Stimulated activated naive CD8-positive, alpha-beta T cell treated with anti-CD3 and anti-CD28 coated beads, Interleukin-15, Interleukin-2, amounts not matched to agents 100 U/mL and 50 U/mL, for 24 hours (primary cell): ENCODE data around the gene RPS25.
"Not testable (repeated sequence)": the region's sequence is repeated elsewhere in the genome, so short reads cannot be mapped to it uniquely, and the experiment has no call there.

ENCODE experiments used
- ATAC-seq: fragments of 150-1000 bp; cut with Tn5 transposase; one replicate; pipeline ENCODE4 v1.10.0; 2021
- DNase-seq: peaks from one replicate; pipeline ENCODE4 v3.0.0; 2021

Gene RPS25

DNA sequence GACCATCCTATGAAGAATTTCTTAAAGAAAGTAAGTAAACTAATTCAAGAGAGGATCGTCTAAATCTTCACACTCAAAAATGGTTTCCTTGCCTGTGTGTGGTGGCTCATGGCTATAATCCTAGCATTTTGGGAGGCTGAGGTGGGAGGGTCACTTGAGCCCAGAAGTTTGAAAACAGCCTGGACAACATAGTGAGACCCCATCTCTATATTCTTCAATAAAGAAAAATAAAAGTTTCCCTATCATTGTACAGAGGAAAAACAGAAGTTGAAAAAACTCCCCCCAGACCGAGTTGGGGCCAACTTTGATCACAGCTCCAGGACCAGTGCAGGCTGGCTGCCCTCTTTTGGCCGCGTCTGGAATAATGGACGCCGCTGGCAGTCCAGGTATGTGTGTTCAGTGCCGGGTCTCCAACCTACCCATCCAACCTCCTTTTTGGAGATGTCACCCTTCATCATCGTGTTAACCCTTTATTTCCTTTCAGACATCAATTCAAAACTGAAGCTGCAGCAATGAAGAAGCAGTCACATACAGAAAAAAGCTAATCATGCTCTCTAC, 3.0 kb downstream of the RPS25 start:
- DNase-seq (peak; percentile 34), ATAC-seq (no peak)

DNA sequence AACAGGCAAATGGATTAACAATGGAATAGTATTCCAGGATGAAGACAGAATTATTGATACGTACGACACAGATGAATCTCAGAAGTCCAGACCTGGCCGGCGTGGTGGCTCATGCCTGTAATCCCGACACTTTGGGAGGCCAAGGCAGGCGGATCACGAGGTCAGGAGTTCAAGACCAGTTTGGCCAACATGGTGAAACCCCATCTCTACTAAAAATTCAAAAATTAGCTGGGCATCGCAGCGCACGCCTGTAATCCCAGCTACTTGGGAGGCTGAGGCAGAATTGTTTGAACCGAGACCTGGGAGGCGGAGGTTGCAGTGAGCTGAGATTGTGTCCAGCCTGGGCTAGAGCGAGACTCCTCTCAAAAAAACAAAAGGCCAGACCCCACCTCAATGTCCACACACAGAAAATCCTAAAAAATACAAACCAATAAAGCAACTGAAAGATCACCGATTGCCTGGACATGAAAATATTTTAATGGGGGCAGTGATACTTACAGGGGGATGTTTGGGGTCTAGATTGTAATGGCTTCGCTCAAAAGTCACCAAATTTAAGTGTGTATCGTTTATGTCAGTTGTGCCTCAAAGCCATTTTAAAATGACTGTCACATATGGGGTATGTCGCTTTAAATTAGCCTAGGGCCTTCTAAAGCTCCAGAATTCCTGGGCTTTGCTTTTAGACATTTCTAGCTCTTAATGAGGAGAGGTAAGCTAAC, 3.8 kb downstream of the RPS25 start:
- no peak for DNase-seq
- ATAC-seq: no peak

DNA sequence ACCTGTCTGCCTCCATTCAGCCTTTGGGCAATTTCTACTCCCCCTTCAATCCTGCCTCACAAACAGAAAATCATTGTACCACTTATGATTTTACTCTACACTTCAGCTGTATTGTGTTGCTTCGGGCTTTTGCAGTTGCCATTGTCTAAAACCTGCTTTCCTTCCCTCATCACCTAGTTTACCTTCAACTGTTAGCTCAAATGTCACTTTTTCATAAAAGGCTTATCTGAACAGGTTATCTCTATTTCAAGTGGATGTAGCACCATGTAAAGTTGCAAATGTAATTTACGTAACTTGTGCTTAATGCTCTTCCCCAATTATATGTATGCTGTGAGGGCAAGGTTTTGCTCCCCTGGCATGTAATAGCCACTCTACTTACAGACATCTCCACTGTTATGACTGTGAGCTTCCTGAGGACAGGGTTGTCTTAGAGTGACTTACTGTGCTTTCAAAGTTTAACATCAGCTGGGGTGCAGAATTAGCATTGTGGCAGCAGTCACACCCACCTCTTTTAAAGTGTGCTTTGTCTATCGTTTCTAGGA, 5.4 kb downstream of the RPS25 start:
- DNase-seq: no peak
- no peak for ATAC-seq

DNA sequence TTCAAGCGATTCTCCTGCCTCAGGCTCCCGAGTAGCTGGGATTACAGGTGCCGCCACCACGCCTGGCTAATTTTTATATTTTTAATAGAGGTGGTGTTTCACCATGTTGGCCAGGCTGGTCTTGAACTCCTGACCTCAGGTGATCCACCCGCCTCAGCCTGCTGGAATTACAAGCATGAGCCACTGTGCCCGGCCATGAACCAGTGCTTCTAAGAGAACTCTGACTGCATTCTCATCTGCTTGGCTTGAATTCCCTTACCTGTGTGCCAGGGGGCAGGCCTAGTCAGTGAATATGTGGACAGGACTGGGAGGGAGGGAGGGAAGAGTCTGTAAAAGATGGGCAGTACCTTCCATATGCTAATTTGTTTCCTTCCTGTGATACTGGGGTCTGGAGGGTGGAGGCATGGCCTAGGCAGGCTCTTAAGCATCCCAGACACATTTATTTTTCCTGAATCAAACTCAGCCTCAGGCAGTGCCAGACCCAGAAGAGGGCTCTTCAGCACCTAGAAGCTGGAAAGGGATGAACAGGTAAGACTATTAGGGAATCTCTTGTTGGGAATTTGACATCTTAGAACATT, 6.6 kb downstream of the RPS25 start:
- ATAC-seq: no peak

DNA sequence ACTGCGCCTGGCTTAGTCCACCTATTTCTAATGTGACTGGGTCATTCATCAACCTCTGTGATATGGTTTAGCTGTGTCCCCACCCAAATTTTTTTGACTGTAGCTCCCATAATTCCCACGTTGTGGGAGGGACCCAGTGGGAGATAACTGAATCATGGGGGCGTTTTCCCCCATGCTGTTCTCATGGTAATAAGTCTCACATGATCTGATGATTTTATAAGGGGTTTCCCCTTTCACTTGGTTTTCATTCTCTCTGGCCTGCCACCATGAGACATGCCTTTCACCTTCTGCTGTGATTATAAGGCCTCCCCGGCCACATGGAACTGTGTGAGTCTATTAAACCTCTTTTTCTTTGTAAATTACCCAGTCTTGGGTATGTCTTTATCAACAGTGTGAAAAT, 11.5 kb downstream of the RPS25 start:
- DNase-seq (no peak), ATAC-seq (peak; percentile 40)

More for the DNA sequence above, 6.6 kb downstream of the RPS25 start:
- DNase-seq: no peak

DNA sequence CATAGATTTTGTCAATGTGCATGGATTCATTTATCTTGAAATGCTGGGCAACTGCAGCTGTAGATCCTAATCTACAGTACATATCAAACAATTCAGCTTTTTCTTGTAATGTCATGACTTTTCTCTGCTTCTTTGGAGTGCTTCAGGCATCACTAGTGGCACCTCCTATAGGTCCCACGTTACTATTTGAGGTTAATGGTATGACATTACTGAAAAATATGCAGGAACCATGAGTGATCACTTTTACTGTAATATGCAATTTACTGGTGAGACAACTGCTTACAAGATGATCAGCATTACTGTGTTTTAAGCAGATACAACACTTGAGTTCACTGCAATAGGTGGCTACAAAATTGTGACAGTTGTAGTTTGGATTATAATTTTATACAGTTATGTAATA, 17.2 kb downstream of the RPS25 start:
- DNase-seq: no peak
- no peak for ATAC-seq

DNA sequence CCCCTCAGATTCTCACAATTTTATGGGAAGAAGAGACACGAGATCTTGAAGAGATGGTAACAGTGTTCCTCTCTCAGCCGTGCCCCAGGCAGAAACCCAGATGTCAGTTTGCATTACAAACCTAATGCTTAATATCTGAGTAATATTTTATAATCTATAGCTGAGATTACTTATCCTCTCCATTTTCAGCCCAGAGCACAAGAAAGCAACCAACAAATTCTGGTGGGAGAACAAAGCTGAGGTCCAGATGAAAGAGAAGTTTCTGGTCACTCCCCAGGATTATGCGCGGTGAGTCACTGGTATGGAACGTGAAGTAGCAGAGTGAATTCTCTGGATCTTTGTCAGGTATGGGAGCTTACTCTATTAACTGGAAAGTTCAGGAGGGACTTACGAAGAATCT, 19.3 kb downstream of the RPS25 start:
- DNase-seq (no peak), ATAC-seq (no peak)

DNA sequence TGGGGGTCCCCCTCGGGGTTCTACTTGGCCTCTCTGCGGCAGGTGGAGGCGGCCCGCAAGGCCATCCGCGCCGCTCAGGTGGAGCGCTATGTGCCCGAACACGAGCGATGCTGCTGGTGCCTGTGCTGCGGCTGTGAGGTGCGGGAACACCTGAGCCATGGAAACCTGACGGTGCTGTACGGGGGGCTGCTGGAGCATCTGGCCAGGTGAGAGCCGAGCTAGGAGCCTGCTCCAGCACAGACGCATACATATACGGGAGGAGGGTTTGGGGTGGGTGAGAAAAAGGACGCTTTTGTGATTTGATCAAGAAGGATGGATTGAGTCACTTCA, 19.8 kb downstream of the RPS25 start:
- DNase-seq (no peak), ATAC-seq (peak; percentile 5)

DNA sequence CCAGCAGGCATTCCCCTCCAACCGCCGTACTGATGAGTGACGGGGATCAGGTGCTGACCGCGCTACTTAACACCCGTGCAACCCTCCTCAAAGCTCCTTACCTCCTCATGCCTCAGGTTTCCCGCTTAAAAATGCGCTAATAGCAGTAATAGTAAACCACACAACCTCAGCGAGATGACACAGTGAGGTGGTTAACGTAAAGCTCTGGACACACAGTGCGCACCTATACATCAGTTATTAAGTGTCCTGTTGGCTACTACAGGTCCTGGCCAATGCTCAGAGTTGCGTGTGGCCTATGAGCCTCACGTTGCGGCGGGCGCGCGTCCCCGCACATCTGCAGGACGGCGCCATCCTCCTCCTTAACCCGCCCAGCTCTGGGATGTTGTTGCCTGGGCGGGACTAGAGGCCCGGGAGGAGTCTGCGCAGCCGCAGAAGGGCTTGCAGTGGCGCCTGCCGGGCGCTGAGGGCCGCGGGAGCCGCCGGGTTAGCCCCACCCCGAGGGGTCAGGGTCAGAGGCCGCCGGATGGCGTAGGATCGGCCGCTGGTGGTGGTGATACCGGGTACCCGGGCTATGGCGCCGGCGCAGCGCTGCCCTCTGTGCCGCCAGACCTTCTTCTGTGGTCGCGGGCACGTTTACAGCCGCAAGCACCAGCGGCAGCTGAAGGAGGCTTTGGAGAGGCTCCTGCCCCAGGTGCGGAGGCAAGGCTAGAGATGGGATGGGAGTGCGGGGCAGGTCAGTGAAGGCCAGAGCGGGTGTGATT, 20.3 kb downstream of the RPS25 start, which contains the start of gene CENATAC:
Gene CENATAC, plus strand, starts transcription at position 512 of the 761 bp plus-strand sequence. Its CDS starts 60 bp downstream, at position 572.
- peak; percentile 97 for ATAC-seq
- peak; percentile 98 for DNase-seq

DNA sequence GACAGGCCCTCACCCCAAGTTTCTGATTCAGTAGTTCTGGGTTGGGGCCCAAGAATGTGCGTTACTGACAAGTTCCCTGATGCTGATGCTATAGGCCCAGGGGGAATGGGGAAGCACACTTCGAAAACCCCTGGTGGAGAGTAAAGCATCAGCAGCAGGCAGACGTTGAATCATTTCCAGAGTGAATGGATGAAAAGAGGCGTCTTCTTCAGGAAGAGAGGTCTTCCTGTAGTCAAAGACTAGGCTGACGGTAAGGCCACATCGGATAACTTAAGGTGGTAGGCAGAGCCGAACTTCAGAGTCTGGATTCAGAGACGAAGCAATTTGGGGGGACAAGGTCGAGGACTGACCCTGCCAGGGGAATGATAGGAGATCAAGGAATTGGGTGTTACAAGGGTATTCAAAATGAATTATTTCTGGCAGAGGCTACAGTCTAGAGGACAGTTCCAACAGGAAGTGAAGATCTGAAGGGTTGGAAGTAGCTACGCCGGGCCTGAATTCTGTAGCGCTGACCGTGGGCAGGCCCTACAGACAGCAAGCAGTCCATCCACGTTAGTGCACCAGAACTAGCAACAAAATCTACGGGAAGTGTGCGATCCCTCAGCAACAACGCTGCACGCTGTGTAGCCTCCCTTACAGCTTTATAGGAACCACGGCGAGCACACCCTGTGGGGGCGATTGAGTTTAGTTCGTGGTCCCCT, 21.1 kb downstream of the RPS25 start:
- DNase-seq (peak; percentile 47), ATAC-seq (peak; percentile 47)

DNA sequence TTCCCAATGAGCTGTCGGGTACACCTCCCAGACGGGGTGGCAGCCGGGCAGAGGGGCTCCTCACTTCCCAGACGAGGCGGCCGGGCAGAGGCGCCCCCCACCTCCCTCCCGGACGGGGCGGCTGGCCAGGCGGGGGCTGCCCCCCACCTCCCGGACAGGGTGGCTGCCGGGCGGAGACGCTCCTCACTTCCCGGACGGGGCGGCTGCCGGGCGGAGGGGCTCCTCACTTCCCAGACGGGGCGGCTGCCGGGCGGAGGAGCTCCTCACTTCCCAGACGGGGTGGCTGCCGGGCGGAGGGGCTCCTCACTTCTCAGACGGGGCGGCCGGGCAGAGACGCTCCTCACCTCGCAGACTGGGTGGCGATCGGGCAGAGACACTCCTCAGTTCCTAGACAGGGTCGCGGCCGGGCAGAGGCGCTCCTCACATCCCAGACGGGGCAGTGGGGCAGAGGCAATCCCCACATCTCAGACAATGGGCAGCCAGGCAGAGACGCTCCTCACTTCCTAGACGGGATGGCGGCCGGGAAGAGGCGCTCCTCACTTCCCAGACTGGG, 26.6 kb downstream of the RPS25 start:
- not testable (repeated sequence) for DNase-seq, ATAC-seq

DNA sequence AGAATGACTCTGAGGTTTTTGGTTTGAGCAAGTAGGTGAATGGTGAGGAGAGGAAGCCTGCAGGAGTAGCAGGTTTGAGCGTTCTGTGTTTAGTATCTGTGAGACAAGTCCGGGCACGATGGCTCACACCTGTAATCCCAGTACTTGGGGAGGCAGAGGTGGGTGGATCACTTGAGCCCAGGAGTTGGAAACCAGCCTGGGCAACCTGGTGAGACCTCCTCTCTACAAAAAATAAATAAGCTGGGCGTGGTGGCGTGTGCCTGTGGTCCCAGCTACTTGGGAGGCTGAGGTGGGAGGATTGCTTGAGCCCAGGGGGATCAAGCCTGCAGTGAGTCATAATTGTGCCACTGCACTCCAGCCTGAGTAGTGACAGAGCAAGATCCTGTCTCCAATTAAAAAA, 29.9 kb downstream of the RPS25 start:
- ATAC-seq: no peak

DNA sequence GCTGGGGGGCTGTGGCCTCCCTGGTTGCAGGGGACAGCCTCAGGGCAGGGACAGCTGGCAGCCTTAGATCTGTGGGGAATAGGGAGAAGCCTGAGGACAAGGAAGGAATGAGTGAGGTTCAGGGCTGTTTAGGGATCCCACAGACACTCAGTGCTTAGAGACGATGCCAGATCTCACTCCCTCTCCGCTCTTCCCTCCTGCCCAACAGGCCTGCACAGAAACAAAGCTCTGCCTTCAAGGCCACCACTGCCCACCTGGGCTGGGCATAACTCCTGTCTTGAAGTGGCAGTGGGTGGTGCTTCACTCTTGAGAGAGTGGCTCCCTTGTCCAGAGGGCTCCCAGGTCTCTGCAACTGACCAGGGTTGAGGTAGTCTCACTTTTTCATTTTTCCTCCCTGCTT, 33.3 kb downstream of the RPS25 start:
- DNase-seq (no peak), ATAC-seq (no peak)

More for the DNA sequence above, 29.9 kb downstream of the RPS25 start:
- DNase-seq: no peak

DNA sequence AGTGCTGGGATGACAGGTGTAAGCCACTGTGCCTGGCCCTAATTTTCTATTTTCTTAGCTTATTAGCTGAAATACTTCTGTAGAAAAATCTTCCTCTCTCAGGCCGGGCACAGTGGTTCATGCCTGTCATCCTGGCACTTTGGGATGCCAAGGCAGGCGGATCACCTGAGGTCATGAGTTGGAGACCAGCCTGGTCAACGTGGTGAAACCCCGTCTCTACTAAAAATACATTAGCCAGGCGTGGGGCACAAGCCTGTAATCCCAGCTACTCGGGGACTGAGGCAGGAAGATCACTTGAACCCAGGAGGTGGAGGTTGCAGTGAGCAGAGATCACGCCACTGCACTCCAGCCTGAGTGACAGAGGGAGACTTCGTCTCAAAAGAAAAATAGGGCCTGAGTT, 33.8 kb downstream of the RPS25 start:
- DNase-seq, ATAC-seq: not testable (repeated sequence)

DNA sequence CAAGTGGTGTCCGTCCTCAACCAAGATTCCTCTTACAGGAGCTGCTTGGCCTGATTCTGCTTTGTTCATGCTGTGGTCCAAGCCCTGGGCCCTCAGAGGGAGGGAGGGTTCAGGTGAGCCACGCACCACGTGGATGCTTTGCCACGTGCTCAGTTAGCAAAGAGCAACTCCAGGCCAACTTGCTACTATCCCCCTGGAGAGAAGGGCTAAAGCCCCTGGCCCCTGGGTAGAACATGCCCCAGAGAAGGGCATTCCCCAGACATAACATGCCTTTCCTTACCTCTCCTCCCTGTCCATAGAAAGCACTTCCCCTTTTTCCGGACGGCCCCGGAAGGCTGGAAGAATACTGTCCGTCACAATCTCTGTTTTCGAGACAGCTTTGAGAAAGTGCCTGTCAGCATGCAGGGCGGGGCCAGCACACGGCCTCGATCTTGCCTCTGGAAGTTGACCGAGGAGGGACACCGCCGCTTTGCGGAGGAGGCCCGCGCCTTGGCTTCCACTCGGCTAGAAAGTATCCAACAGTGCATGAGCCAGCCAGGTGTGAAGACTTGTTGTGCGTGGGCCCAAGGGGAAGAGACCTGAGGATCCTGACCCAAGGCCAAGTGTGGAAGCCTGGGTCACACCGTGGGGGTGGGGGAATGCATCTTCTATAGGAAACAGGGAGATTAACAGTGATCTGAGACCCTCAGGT, 37.8 kb downstream of the RPS25 start:
- ATAC-seq: no peak
- DNase-seq: no peak

DNA sequence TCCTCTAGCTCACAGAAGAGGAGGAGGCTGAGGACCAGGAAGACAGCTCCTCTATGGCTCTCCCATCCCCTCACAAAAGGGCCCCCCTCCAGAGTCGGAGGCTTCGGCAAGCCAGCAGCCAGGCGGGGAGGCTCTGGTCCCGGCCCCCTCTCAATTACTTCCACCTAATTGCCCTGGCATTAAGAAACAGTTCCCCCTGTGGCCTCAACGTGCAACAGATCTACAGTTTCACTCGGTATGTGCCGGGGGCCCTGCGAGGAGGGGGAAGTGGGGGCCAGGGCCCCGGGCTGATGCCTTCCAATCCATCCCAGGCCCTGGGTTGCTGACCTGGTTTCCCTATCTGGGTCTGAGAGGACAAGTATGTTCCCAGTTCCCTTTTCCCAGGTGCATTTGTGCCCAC, 38.7 kb downstream of the RPS25 start:
- ATAC-seq (no peak), DNase-seq (no peak)

DNA sequence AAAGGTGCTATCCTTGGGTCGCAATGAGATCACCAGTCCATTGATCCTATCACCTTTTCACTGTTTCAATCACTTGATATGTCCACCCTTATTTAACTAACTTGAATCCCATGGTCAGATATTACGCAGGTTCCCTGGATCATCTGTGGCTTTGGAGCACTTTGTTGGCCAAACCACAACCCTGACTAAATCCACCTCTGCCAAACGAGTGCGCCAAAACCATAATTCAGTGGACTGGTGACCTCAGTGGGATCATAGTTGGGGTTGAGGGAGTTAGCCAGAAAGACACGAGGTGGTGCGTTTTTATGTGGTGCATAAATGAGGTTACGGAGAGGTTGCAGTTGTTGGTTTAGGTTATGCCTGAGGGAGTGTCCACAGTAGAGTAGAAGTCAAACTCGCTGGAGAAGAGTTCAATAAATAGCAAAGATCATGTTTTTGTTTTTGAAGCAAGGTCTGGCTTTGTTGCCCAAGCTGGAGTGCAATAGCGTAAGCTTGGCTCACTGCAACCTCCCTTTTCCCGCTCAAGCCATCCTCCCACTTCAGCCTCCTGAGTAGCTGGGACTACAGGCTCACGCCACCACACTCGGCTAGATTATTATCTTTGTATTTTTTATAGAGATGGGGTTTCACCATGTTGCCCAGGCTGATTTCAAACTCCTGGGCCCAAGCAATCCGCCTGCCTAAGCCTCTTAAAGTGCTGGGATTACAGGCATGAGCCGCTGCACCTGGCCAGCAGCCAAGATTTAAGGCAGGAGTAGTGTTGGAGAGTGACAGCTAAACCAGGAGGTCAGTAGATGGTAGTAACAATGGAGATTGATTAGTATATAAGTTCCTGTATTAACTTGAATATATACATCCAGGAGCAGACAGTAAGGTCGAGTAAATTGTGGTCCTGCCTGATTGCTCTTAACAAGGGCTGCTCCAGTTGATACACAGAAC, 42.1 kb downstream of the RPS25 start:
- DNase-seq: no peak
- ATAC-seq: no peak

DNA sequence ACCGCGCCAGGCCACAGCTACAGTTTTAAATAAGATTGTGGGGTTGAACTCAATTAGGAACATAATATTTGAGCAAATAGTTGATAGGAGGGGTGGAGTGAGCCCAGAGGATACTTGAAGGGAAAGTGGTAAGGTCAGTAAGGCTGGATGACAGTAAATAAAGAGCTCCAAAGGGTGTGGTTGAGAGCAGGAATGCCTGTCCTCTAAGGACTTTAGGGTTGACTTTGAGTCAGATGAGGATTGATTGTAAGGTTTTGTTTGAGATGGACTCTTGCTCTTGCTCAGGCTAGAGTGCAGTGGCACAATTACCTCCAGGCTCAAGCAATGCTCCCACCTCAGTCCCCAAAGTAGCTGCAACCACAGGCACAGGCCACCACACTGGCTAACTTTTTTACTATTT, 44.2 kb downstream of the RPS25 start:
- ATAC-seq (no peak), DNase-seq (no peak)

DNA sequence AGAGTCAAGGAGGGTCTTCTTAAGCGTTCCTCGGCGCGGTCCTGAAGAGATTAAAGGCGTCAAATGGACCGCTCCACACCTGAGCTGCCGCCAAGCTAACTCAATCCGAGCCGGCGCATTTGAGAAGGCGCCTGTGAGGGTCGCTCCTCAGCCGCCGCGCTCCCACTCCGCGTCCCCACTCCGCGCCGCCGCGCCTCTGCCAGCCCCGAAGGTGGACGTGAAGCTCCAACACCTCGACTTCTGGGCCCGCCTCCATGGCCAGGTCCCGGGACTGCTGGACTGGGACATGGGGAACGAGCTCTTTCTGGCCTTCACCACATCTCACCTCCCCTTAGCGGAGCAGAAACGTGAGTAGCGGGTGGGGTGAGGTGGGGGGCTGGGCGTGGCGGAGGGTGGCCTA, 46.5 kb downstream of the RPS25 start, which contains the start of gene FOXR1:
Gene FOXR1, plus strand, starts transcription at position 116 of the 400 bp plus-strand sequence. Its CDS starts 171 bp downstream, at position 287.
- DNase-seq (no peak), ATAC-seq (no peak)

DNA sequence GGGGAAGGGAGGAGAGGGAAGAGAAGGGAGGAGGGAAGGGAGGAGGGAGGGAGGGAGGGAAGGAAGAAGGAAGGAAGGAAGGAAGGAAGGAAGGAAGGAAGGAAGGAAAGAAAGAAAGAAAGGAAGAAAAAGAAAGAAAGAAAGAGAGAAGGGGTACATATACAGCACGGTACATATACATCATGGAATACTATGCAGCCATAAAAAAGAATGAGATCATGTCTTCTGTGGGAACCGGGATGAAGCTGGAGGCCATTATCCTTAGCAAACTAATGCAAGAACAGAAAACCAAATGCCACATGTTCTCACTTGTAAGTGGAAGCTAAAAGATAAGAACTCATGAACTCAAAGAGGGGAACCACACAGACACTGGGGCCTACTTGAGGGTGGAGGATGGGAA, 48.6 kb downstream of the RPS25 start:
- DNase-seq, ATAC-seq: not testable (repeated sequence)
